ENCODE results near the gene MYL7.

The MYL7 gene

GRCh38 chr7:44098092-44099068 is 42.8 kb downstream of the MYL7 start:
- DNase-seq, result no peak

GRCh38 chr7:44097064-44097932 is 43.8 kb downstream of the MYL7 start:
- DNase-seq, result no peak

DNA sequence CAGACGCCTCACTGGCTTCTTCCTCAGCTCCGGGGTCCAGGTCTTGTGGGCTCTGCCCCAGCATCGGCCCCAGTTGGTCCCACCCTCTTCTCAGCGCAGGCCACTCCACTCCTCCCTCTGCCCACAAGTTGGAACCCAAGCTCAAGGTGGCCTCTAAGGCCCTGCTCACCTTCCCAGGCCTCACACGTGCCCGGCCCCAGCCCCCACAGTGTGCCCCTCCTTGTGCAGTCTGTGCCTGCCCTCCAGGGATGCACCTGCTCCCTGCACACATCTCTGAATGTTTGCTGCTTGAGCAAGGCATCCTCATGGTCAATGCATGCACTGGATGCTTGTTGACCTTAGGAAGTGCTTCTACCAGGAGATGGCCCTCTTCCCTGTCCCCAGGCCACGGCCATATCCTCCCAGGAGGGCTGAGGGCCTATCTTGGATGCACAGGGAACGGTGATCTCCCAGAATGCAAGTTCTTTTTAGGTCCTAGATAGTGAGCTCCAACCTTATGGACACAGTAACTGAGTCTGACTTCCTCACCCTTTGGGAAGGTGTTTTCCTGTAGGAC is 44.7 kb downstream of the MYL7 start:
- DNase-seq, result no peak

DNA sequence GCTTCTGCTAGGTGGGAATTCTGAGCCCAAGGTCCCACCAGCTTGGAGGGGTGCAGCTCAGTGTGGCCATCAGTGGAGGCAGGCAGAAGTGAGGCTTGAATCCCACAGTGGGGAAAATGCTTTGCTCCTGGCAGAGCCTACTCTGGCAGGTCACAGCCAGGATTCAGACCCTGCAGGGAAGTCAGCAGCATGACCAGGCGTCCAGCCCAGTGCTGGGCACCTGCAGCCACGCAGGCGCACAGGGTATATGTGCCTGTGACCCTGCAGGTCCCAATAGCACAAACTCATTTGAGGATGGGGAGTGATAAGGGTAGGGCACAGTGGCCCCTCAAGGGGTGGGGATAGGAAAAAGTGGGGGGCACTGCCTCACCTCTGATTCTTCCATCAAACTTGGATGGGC is 45.4 kb downstream of the MYL7 start:
- DNase-seq, result no peak

DNA sequence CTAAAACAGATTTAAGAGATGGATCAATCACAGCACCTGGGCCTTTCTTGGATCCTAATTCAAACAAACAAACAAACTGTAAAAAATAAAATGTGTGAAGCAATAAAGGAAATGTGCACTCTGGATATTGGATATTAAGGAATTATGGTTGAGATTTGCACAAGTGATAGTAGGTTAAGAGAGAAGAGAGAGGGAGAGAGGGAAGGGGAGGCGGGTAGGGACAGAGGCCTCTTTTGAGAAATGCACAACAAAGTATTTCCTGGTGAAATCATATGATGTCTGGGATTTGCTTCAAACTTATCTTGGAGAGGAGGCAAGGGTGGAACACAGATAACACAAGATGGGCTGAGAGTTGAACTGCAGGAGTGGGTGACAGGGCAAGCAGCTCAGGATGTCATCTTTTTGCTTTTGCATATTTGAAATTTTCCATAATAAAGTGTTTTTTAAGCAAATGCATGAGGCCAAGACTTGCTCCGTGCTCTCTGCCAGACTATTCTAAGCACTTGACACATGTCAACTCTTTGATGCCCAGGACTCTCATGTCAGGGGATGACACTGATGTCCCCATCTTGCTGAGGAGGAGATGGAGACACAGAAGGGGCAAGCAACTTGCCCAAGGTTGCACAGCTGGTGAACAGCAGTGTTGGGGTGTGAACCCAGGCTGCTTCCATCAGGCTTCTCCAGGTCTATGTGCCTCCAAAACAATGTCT is 46.1 kb downstream of the MYL7 start:
- DNase-seq, result no peak

DNA sequence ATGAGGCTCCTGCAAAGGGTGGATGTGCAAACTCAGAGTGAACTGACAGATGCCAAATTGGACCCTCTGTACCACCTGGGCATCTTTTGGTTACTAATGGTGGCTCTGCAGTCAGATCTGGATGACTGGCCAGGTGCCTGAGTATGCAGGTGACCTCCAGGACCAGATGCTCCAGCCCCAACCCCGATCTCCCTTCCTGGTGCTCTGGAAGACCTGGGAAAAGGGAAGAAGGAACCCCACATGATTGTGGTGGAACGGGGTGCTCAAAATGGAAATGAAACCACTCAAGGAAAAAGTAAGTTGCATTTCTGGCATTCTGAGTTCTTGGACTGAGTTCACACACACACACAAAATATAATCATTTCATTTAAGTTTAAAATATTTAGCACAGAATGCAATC is 46.8 kb downstream of the MYL7 start:
- DNase-seq, result no peak

DNA sequence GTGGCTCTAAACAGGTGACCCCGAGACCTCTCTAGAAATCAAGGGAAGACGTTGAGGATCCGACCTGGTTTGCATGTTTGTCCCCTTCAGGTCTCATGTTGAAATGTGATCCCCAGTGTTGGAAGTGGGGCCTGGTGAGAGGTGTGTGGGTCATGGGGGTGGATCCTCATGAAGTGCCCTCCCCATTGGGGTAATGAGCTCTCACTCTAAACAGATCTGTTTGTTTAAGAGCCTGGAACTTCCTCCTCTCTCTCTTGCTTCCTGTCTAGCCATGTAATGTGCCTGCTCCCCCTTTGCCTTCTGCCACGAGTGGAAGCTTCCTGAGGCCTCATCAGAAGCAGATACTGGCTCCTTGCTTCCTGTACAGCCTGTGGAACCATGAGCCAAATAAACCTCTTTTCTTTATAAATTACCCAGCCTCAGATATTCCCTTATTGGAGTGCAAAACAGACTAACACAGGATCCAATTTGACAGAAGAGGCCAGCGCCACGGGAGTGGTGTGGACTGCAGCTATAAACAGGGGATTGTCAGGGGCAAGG is 48.0 kb downstream of the MYL7 start:
- no peak for DNase-seq

Measured in activated CD4-positive, alpha-beta T cell treated with anti-CD3 and anti-CD28 coated beads, Interleukin-2, amount 50 U/mL, for 16 hours (primary cell).